H1 (cell line): ENCODE data around the gene PET100. TPM values are rescaled to one million over a fixed set of nuclear protein-coding genes. Genes with fewer than 3 reads are reported as not detected.

Source experiments
- CTCF ChIA-PET: fragments of 300-600 bp; sonication (Branson Sonifier 250); formaldehyde crosslinking; loops from one replicate; lab custom pipeline; 2021; ENCODE audit not compliant: partially characterized antibody; lab: Charles Lee
- POLR2A ChIA-PET: fragments of 300-600 bp; sonication (Branson Sonifier 250); formaldehyde crosslinking; loops from one replicate; lab custom pipeline; 2021; ENCODE audit warnings: inconsistent platforms; ENCODE audit not compliant: partially characterized antibody; lab: Charles Lee
- DNase-seq, 2 experiments: peaks; one replicate each; pipeline versions ENCODE4 v3.0.0 to v3.0.0-alpha.2; 2010 to 2022; ENCODE audit warnings: low spot score in 2 of 2, low read depth in 1 of 2, mixed read lengths in 1 of 2
- FAIRE-seq: peaks from 2 replicates; lab custom pipeline; 2011; peaks lifted over from hg19 to GRCh38; lab: Jason Lieb, UNC
- H2AFZ ChIP-seq: 2 replicates; pipeline ENCODE4 v1.8.1; 2012; ENCODE audit warnings: low read length, inconsistent platforms
- H2AK5ac ChIP-seq: 2 replicates; pipeline ENCODE4 v1.6.1; 2013; ENCODE audit warnings: low read depth, low read length
- H2BK120ac ChIP-seq: replicated peaks from 2 replicates; pipeline ENCODE3; 2013; ENCODE audit warnings: low read depth, low read length, inconsistent platforms
- H2BK12ac ChIP-seq: 2 replicates; pipeline ENCODE4 v1.6.1; 2013; ENCODE audit warnings: low read depth, low read length
- H2BK15ac ChIP-seq: 2 replicates; pipeline ENCODE4 v1.6.1; 2013; ENCODE audit warnings: low read length
- H2BK20ac ChIP-seq: 2 replicates; pipeline ENCODE4 v1.6.1; 2013; ENCODE audit warnings: low read length
- H2BK5ac ChIP-seq: 2 replicates; pipeline ENCODE4 v1.6.1; 2013; ENCODE audit warnings: low read depth, low read length
- H3K14ac ChIP-seq: 2 replicates; pipeline ENCODE4 v1.6.1; 2013; ENCODE audit warnings: inconsistent platforms; ENCODE audit not compliant: insufficient read length
- H3K18ac ChIP-seq: 2 replicates; pipeline ENCODE4 v1.6.1; 2013; ENCODE audit warnings: low read length; ENCODE audit errors: extremely low read depth
- H3K23ac ChIP-seq: 2 replicates; pipeline ENCODE4 v1.6.1; 2013; ENCODE audit warnings: inconsistent platforms; ENCODE audit not compliant: insufficient read length
- H3K23me2 ChIP-seq: 2 replicates; pipeline ENCODE4 v1.6.1; 2013; ENCODE audit warnings: low read depth, low read length
- H3K27ac ChIP-seq: 2 replicates; pipeline ENCODE4 v1.6.1; 2011; ENCODE audit warnings: low read depth, low read length, inconsistent platforms
- H3K27me3 ChIP-seq, 4 experiments: replicated peaks in 1 of 4; 1 replicate in 1 of 4; 2 replicates in 3 of 4; pipeline versions ENCODE4 v1.6.1 to v1.8.1; 2011 to 2013; ENCODE audit warnings: low read length in 3 of 4, mild to moderate bottlenecking in 3 of 4, inconsistent platforms in 2 of 4, mixed read lengths in 2 of 4, moderate library complexity in 1 of 4; ENCODE audit not compliant: control insufficient read depth in 3 of 4, insufficient read depth in 3 of 4; ENCODE audit errors: extremely low read depth in 1 of 4
- H3K36me3 ChIP-seq, 4 experiments: 2 replicates each; pipeline versions ENCODE4 v1.6.1 to v1.8.1; 2011 to 2013; ENCODE audit warnings: mild to moderate bottlenecking in 4 of 4, low read length in 3 of 4, moderate library complexity in 2 of 4, control low read depth in 1 of 4, inconsistent platforms in 1 of 4; ENCODE audit not compliant: insufficient read depth in 4 of 4, control insufficient read depth in 2 of 4
- H3K4ac ChIP-seq: replicated peaks from 2 replicates; pipeline ENCODE3; 2013; ENCODE audit warnings: low read length, low read depth, mixed read lengths, inconsistent platforms; ENCODE audit not compliant: insufficient read length
- H3K4me1 ChIP-seq, 4 experiments: replicated peaks in 1 of 4; 1 replicate in 1 of 4; 2 replicates in 3 of 4; pipeline versions ENCODE4 v1.6.1 to v1.8.1; 2011 to 2013; ENCODE audit warnings: low read length in 3 of 4, inconsistent platforms in 2 of 4, mixed read lengths in 1 of 4; ENCODE audit not compliant: insufficient read depth in 4 of 4, control insufficient read depth in 3 of 4
- H3K4me2 ChIP-seq, 2 experiments: 2 replicates each; pipeline versions ENCODE4 v1.6.1 to v1.8.1; 2011 to 2013; ENCODE audit warnings: low read depth in 2 of 2, low read length in 2 of 2, control low read depth in 1 of 2, inconsistent platforms in 1 of 2, mild to moderate bottlenecking in 1 of 2; ENCODE audit not compliant: insufficient read depth in 1 of 2
- H3K4me3 ChIP-seq, 4 experiments: fragments of 200-600, 300-600 bp in 1 of 4; sonication (generic), shearing (Covaris generic), sonication (Bioruptor Twin) in 1 of 4; 2 replicates each; pipeline versions ENCODE4 v1.5.1 to v1.8.1; 2011 to 2016; ENCODE audit warnings: low read length in 4 of 4, low read depth in 3 of 4, control low read depth in 2 of 4, inconsistent platforms in 2 of 4, mild to moderate bottlenecking in 2 of 4, mixed read lengths in 1 of 4, moderate library complexity in 1 of 4; ENCODE audit not compliant: insufficient read depth in 2 of 4; ENCODE audit errors: extremely low read depth in 1 of 4
- H3K56ac ChIP-seq: replicated peaks from 2 replicates; pipeline ENCODE3; 2013; ENCODE audit warnings: low read depth, mild to moderate bottlenecking, mixed read lengths, low read length, inconsistent platforms; ENCODE audit not compliant: insufficient read length
- H3K79me1 ChIP-seq: 2 replicates; pipeline ENCODE4 v1.6.1; 2013; ENCODE audit warnings: low read depth, low read length, control low read depth
- H3K79me2 ChIP-seq, 2 experiments: 2 replicates each; pipeline versions ENCODE4 v1.6.1 to v1.8.1; 2012 to 2013; ENCODE audit warnings: low read length in 2 of 2, mild to moderate bottlenecking in 2 of 2, inconsistent platforms in 1 of 2; ENCODE audit not compliant: insufficient read depth in 2 of 2, control insufficient read depth in 1 of 2
- H3K9ac ChIP-seq, 4 experiments: replicated peaks in 1 of 4; 1 replicate in 1 of 4; 2 replicates in 3 of 4; pipeline versions ENCODE4 v1.6.1 to v1.8.1; 2011 to 2013; ENCODE audit warnings: low read depth in 3 of 4, low read length in 3 of 4, control low read depth in 2 of 4, mild to moderate bottlenecking in 2 of 4, moderate library complexity in 2 of 4, inconsistent platforms in 1 of 4; ENCODE audit errors: extremely low read depth in 1 of 4
- H3K9me3 ChIP-seq, 2 experiments: 2 replicates each; pipeline versions ENCODE4 v1.6.1 to v1.8.1; 2012 to 2013; ENCODE audit warnings: mild to moderate bottlenecking in 2 of 2, moderate library complexity in 2 of 2, control low read depth in 1 of 2, inconsistent platforms in 1 of 2, low read depth in 1 of 2, low read length in 1 of 2, mixed read lengths in 1 of 2; ENCODE audit not compliant: insufficient read depth in 2 of 2
- H4K20me1 ChIP-seq, 2 experiments: replicated peaks in 1 of 2; 2 replicates each; pipeline versions ENCODE3 to v1.8.1; 2011 to 2013; ENCODE audit warnings: inconsistent platforms in 2 of 2, low read length in 2 of 2, mild to moderate bottlenecking in 1 of 2; ENCODE audit not compliant: insufficient read depth in 2 of 2, control insufficient read depth in 1 of 2
- H4K5ac ChIP-seq: 2 replicates; pipeline ENCODE4 v1.6.1; 2013; ENCODE audit warnings: low read length, low read depth, mixed read lengths, inconsistent platforms; ENCODE audit not compliant: insufficient read length
- H4K8ac ChIP-seq: 2 replicates; pipeline ENCODE4 v1.8.0; 2013; ENCODE audit warnings: mild to moderate bottlenecking, moderate library complexity, low read length, inconsistent platforms; ENCODE audit not compliant: insufficient read depth; ENCODE audit errors: extremely low read depth
- H4K91ac ChIP-seq: replicated peaks from 2 replicates; pipeline ENCODE3; 2013; ENCODE audit warnings: low read length, mixed read lengths, inconsistent platforms; ENCODE audit not compliant: insufficient read length
- CBX8 ChIP-seq: fragments of 300-800, 300-1000 bp; sonication (generic); IDR thresholded peaks from 2 replicates; pipeline ENCODE4 v1.7.1; 2016; ENCODE audit warnings: low read depth, low read length, borderline replicate concordance
- GABPA ChIP-seq: IDR thresholded peaks from 2 replicates; pipeline ENCODE4 v1.6.1; 2011; ENCODE audit warnings: mild to moderate bottlenecking, low read length, moderate library complexity, borderline replicate concordance; ENCODE audit not compliant: insufficient read depth
- JUND ChIP-seq: IDR thresholded peaks from 2 replicates; pipeline ENCODE4 v1.6.1; 2011; ENCODE audit warnings: mild to moderate bottlenecking, improper control_type of control experiment, low read length
- KDM4A ChIP-seq: IDR thresholded peaks from one replicate; pipeline ENCODE4 v1.7.1; 2012; ENCODE audit warnings: low read depth, mild to moderate bottlenecking, moderate library complexity, low read length, inconsistent platforms; ENCODE audit not compliant: severe bottlenecking
- RXRA ChIP-seq: IDR thresholded peaks from 2 replicates; pipeline ENCODE4 v1.6.1; 2011; ENCODE audit warnings: low read depth, mild to moderate bottlenecking, low read length, moderate library complexity; ENCODE audit not compliant: insufficient read depth
- SP4 ChIP-seq: IDR thresholded peaks from 2 replicates; pipeline ENCODE4 v1.6.1; 2012; ENCODE audit warnings: low read length, inconsistent platforms
- WGBS, 2 experiments: shearing (Covaris generic) in 1 of 2; methylation state at CpG; one replicate each; pipeline versions ENCODE4 v1.1.6 to v1.1.7; 2013 to 2015; ENCODE audit warnings: low lambda C conversion rate in 2 of 2, mixed read lengths in 2 of 2, inconsistent platforms in 1 of 2, low coverage in 1 of 2, missing lambda C conversion rate in 1 of 2; ENCODE audit not compliant: insufficient replicate concordance in 2 of 2, insufficient coverage in 1 of 2, insufficient read length in 1 of 2; ENCODE audit errors: extremely low coverage in 1 of 2, missing lambda C conversion rate in 1 of 2; 5-methylcytosine and 5-hydroxymethylcytosine counted together
- polyA plus RNA-seq, 7 experiments: library from polyadenylated mRNA; depleted of rRNA in 3 of 7; stranded (reverse) in 5 of 7; unstranded in 2 of 7; fragments of >200 nt in 5 of 7; fragments of 200-250 nt in 2 of 7; gene quantifications; 1 replicate in 5 of 7; 2 replicates in 1 of 7; 4 replicates in 1 of 7; pipeline versions ENCODE4 v1.2.1 to v1.2.3, GENCODE V29; 2011 to 2013; ENCODE audit warnings: missing spikeins in 2 of 7, mixed read lengths in 2 of 7
- total RNA-seq: library from RNA; stranded (reverse); fragmentation: NEBNext Ultra II Directional; extraction: Animal tissue kit (Norgen Biotek cat#: 25700); gene quantifications from 2 replicates; pipeline ENCODE4 v1.2.1, GENCODE V29; 2021
- TF ChIP-seq, protein P1 (sequence below): IDR thresholded peaks from 2 replicates; pipeline ENCODE4 v1.6.1; 2012; ENCODE audit warnings: inconsistent platforms

Gene PET100
- total and polyA plus RNA-seq, 2 of the 8 experiments (the other 6 are each of a cell fraction or from before 2014, with no cell fraction given) = 80.8 to 105 TPM

DNA sequence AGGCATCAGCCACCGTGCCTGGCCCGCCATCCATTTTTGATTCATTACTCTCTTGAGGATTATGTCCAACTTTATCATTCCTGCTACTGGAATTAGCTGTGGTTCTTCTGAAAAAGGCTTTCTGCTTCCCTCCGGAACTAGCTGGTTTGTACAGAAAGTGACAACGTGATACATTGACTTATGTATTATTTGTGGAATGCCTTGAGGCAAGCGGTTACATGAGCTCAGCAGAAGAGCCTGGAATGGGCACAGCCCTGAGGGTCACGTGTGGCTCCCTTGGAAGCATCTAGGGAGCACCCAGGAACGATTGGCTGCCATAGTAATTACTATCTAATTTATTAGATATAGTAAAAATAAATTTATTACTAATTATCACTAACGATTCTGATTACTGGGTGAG, 24.8 kb downstream of the PET100 start:
- peaks cover 0 to 1% of the 10 kb centered on the region in 2 experiments for H4K20me1 ChIP-seq
- 0 out of 2 replicates have a peak, but pooled peaks cover 2% of the 10 kb centered on the region for H3K23me2 ChIP-seq
- TF ChIP-seq, protein P1, sequence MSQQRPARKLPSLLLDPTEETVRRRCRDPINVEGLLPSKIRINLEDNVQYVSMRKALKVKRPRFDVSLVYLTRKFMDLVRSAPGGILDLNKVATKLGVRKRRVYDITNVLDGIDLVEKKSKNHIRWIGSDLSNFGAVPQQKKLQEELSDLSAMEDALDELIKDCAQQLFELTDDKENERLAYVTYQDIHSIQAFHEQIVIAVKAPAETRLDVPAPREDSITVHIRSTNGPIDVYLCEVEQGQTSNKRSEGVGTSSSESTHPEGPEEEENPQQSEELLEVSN = no peak
- TF ChIP-seq JUND (no peak), RXRA (no peak), CBX8 (no peak), KDM4A (no peak), SP4 (no peak), GABPA (no peak)
- no peak overlapping the region for H3K9ac ChIP-seq
- H3K18ac ChIP-seq = no peak overlapping the region
- H3K9me3 ChIP-seq = no peaks in the 10 kb centered on the region
- H3K27me3 ChIP-seq = peaks cover 2 to 18% (median 6%) of the 10 kb centered on the region in 4 experiments
- H4K8ac ChIP-seq = no peak overlapping the region
- DNase-seq (no peak), FAIRE-seq (no peak)
- H3K4me2 ChIP-seq = no peak overlapping the region
- CTCF ChIA-PET = interaction anchor here (1.0 to 3.1 kb wide), 2 partner anchors 14 to 26 kb away, joined by 3 to 13 read pairs; partner anchors contain the start of gene TRAPPC5
- POLR2A ChIA-PET = no interaction called here
- no peak overlapping the region for H2BK5ac ChIP-seq
- H4K5ac ChIP-seq = no peak overlapping the region
- no peak overlapping the region for H2AK5ac ChIP-seq
- H3K23ac ChIP-seq = no peak overlapping the region
- no peak overlapping the region for H2AFZ ChIP-seq
- no peak overlapping the region for H2BK20ac ChIP-seq
- peaks cover 0 to 2% (median 0%) of the 10 kb centered on the region in 4 experiments; a peak in 4 of 7 replicates for H3K4me1 ChIP-seq
- no peak overlapping the region for H3K14ac ChIP-seq
- H2BK120ac ChIP-seq = no peak overlapping the region
- H2BK12ac ChIP-seq = no peak overlapping the region
- H3K4me3 ChIP-seq = no peak overlapping the region
- H3K4ac ChIP-seq = no peak overlapping the region
- 81% methylated on average over 8 of the region's 8 CpGs; no CpG with 5 or more reads in 1 of the 2 experiments for WGBS, 2 experiments
- H3K79me1 ChIP-seq = no peaks in the 10 kb centered on the region
- H2BK15ac ChIP-seq = no peak overlapping the region
- H3K36me3 ChIP-seq = no peaks in the 10 kb centered on the region
- H4K91ac ChIP-seq = no peak overlapping the region
- H3K56ac ChIP-seq = no peak overlapping the region
- no peak overlapping the region for H3K27ac ChIP-seq
- H3K79me2 ChIP-seq = no peaks in the 10 kb centered on the region
